ENCODE results near the gene GLDN. TPM values are rescaled to one million over a fixed set of nuclear protein-coding genes. Genes with fewer than 3 reads are reported as not detected.

GLDN gene
- total RNA-seq, 4 donors from 2014 or later = 36.2 to 86.1 (median 60.0) TPM

- no peak for TF ChIP-seq CTCF (IDR thresholded peaks at IDR 0.05; ENCODE audit: low read depth)
Measured at GRCh38 chr15:51403072-51403878, 61.8 kb downstream of the GLDN start.

- no peak for TF ChIP-seq CTCF (IDR thresholded peaks at IDR 0.05; ENCODE audit: low read depth)
Measured at GRCh38 chr15:51403946-51404695, 62.7 kb downstream of the GLDN start.

- TF ChIP-seq CTCF (IDR thresholded peaks at IDR 0.05; ENCODE audit: low read depth) = no peak
Measured at GRCh38 chr15:51405693-51406523, 64.5 kb downstream of the GLDN start.

GRCh38 chr15:51414256-51414860 lies 72.9 kb downstream of the GLDN start:
- no peak for TF ChIP-seq CTCF (IDR thresholded peaks at IDR 0.05; ENCODE audit: low read depth)

- TF ChIP-seq CTCF (IDR thresholded peaks at IDR 0.05; ENCODE audit: low read depth) = no peak
Measured at GRCh38 chr15:51416129-51416528, 74.7 kb downstream of the GLDN start.

GRCh38 chr15:51424780-51425179 lies 83.3 kb downstream of the GLDN start:
- no peak for TF ChIP-seq CTCF (IDR thresholded peaks at IDR 0.05; ENCODE audit: low read depth)
